DND-41 (cell line): ENCODE measurements around the gene TMEM178B.

Source experiments
- ATAC-seq: fragments of 200-7000 bp; cut with Tn5 transposase; 3 replicates; pipeline ENCODE4 v1.9.1; 2021; ENCODE audit warnings: low read depth; ENCODE audit not compliant: insufficient read depth
- DNase-seq: peaks from one replicate; pipeline ENCODE4 v3.0.0-alpha.2; 2020
- H2AFZ ChIP-seq: 2 replicates; pipeline ENCODE4 v1.6.0; 2012; ENCODE audit warnings: low read depth, low read length
- H3K27ac ChIP-seq: 2 replicates; pipeline ENCODE4 v1.5.1; 2012; ENCODE audit warnings: low read length, inconsistent platforms
- H3K27me3 ChIP-seq: fragments of 200-600 bp; sonication (generic); 2 replicates; pipeline ENCODE4 v1.6.0; 2012; ENCODE audit warnings: low read length, mild to moderate bottlenecking, inconsistent platforms; ENCODE audit not compliant: insufficient read depth, poor library complexity
- H3K36me3 ChIP-seq: 2 replicates; pipeline ENCODE4 v1.5.1; 2012; ENCODE audit warnings: low read length, inconsistent platforms; ENCODE audit not compliant: insufficient read depth
- H3K4me1 ChIP-seq: 2 replicates; pipeline ENCODE4 v1.5.1; 2012; ENCODE audit warnings: mild to moderate bottlenecking, low read length; ENCODE audit not compliant: insufficient read depth
- H3K4me2 ChIP-seq: 2 replicates; pipeline ENCODE4 v1.6.0; 2012; ENCODE audit warnings: mild to moderate bottlenecking, moderate library complexity, low read length, inconsistent platforms; ENCODE audit not compliant: insufficient read depth
- H3K4me3 ChIP-seq, 2 experiments: fragments of 200-600 bp in 1 of 2; shearing (Covaris generic) in 1 of 2; 2 replicates each; pipeline ENCODE4 v1.5.1; 2012 to 2016; ENCODE audit warnings: inconsistent platforms in 2 of 2, low read length in 2 of 2, mild to moderate bottlenecking in 2 of 2, low read depth in 1 of 2, moderate library complexity in 1 of 2
- H3K79me2 ChIP-seq: 2 replicates; pipeline ENCODE4 v1.6.0; 2012; ENCODE audit warnings: low read length, inconsistent platforms; ENCODE audit not compliant: insufficient read depth
- H3K9ac ChIP-seq: 2 replicates; pipeline ENCODE4 v1.6.0; 2012; ENCODE audit warnings: low read depth, mild to moderate bottlenecking, inconsistent platforms, low read length, moderate library complexity
- H3K9me3 ChIP-seq: 2 replicates; pipeline ENCODE4 v1.5.1; 2012; ENCODE audit warnings: low read length, moderate library complexity, mild to moderate bottlenecking, inconsistent platforms; ENCODE audit not compliant: insufficient read depth, severe bottlenecking
- H4K20me1 ChIP-seq: 2 replicates; pipeline ENCODE4 v1.6.0; 2012; ENCODE audit warnings: low read length; ENCODE audit not compliant: insufficient read depth
- CTCF ChIP-seq: IDR thresholded peaks from 2 replicates; pipeline ENCODE4 v1.5.1; 2012; ENCODE audit warnings: borderline replicate concordance, low read length, moderate library complexity, mild to moderate bottlenecking; ENCODE audit not compliant: poor library complexity, severe bottlenecking; ENCODE audit errors: extremely low read depth
- EZH2 ChIP-seq: IDR thresholded peaks from 3 replicates; pipeline ENCODE4 v1.6.1; 2012; ENCODE audit warnings: borderline replicate concordance, low read depth, mild to moderate bottlenecking, moderate library complexity, low read length, inconsistent platforms; ENCODE audit not compliant: severe bottlenecking

The TMEM178B gene

GRCh38 chr7:141102436-141102835 is 28.6 kb downstream of the TMEM178B start:
- Histone ChIP-seq H3K4me3 (no peak overlapping the region), H3K27ac (no peak overlapping the region), H3K4me2 (no peak overlapping the region), H3K9me3 (no peaks in the 10 kb centered on the region), H3K79me2 (no peaks in the 10 kb centered on the region), H3K27me3 (no peaks in the 10 kb centered on the region), H3K4me1 (no peaks in the 10 kb centered on the region), H2AFZ (no peak overlapping the region), H4K20me1 (no peaks in the 10 kb centered on the region; the same call in 1 of the 2 replicates), H3K36me3 (no peaks in the 10 kb centered on the region), H3K9ac (no peak overlapping the region)
- TF ChIP-seq CTCF (no peak), EZH2 (no peak)
- no peak for DNase-seq
- no peak for ATAC-seq

- no peak for ATAC-seq
- H3K36me3 ChIP-seq = no peaks in the 10 kb centered on the region
- DNase-seq = no peak
- no peaks in the 10 kb centered on the region for H3K9me3 ChIP-seq
- no peak overlapping the region for H3K4me2 ChIP-seq
- no peak for TF ChIP-seq EZH2
- TF ChIP-seq CTCF = no peak
- H3K27me3 ChIP-seq = no peaks in the 10 kb centered on the region
- H3K9ac ChIP-seq = no peak overlapping the region
- H3K27ac ChIP-seq = no peak overlapping the region
- no peak overlapping the region for H2AFZ ChIP-seq
- H3K4me1 ChIP-seq = no peaks in the 10 kb centered on the region
- H3K4me3 ChIP-seq = no peak overlapping the region
- no peaks in the 10 kb centered on the region; the same call in 1 of the 2 replicates for H4K20me1 ChIP-seq
- H3K79me2 ChIP-seq = no peaks in the 10 kb centered on the region
Measured at GRCh38 chr7:141103847-141104429, 30.1 kb downstream of the TMEM178B start.

- Histone ChIP-seq H3K4me2 (no peak overlapping the region), H3K36me3 (no peaks in the 10 kb centered on the region), H3K27ac (no peak overlapping the region), H3K9me3 (no peaks in the 10 kb centered on the region), H3K9ac (no peak overlapping the region), H3K4me1 (no peaks in the 10 kb centered on the region), H3K79me2 (no peaks in the 10 kb centered on the region), H3K27me3 (no peaks in the 10 kb centered on the region), H3K4me3 (no peak overlapping the region), H2AFZ (no peak overlapping the region), H4K20me1 (no peaks in the 10 kb centered on the region)
- ATAC-seq (no peak), DNase-seq (no peak)
- TF ChIP-seq CTCF (no peak), EZH2 (no peak)
Measured at GRCh38 chr7:141113131-141113530, 39.3 kb downstream of the TMEM178B start.
